PC-9 (cell line): Measurements from ENCODE around the gene SP110. TPM values are rescaled to one million over a fixed set of nuclear protein-coding genes. Genes with fewer than 3 reads are reported as not detected.
"Not testable (repeated sequence)": the region's sequence is repeated elsewhere in the genome, so short reads cannot be mapped to it uniquely, and the experiment has no call there.

Experiments used
- BruUV-seq: library from RNA; stranded (reverse); fragments of 400-500 nt; replicated peaks from 2 replicates; lab custom pipeline; 2021; lab: Mats Ljungman, UMichigan
- CTCF ChIA-PET: fragments of 300-600 bp; sonication (Branson Sonifier 250); formaldehyde crosslinking; loops from one replicate; lab custom pipeline; 2022; ENCODE audit warnings: antibody characterized with exemption; lab: Charles Lee
- POLR2A ChIA-PET: fragments of 300-600 bp; sonication (Branson Sonifier 250); formaldehyde crosslinking; loops from one replicate; lab custom pipeline; 2022; ENCODE audit warnings: antibody characterized with exemption; ENCODE audit not compliant: unreplicated experiment; lab: Charles Lee
- DNase-seq, 2 experiments: peaks; one replicate each; pipeline versions ENCODE4 v3.0.0 to v3.0.0-alpha.2; 2015 to 2022; ENCODE audit warnings: mixed read lengths in 1 of 2
- H2AFZ ChIP-seq: fragments of 200-600 bp; sonication (generic); 2 replicates; pipeline ENCODE4 v1.8.1; 2017; ENCODE audit warnings: antibody characterized with exemption
- H3F3A ChIP-seq: fragments of 200-600 bp; sonication (generic); 2 replicates; pipeline ENCODE4 v1.8.1; 2017; ENCODE audit warnings: antibody characterized with exemption, mild to moderate bottlenecking, low read depth; ENCODE audit not compliant: insufficient read depth
- H3K27ac ChIP-seq: fragments of 200-600 bp; sonication (generic); 2 replicates; pipeline ENCODE4 v1.6.1; 2016; ENCODE audit warnings: mixed run types
- H3K27me3 ChIP-seq: fragments of 200-600 bp; sonication (generic); 2 replicates; pipeline ENCODE4 v1.6.1; 2016; ENCODE audit warnings: low read depth, mixed run types; ENCODE audit not compliant: insufficient read depth
- H3K36me3 ChIP-seq: fragments of 200-600 bp; sonication (generic); 2 replicates; pipeline ENCODE4 v1.6.1; 2016; ENCODE audit warnings: low read depth, mixed run types
- H3K4me1 ChIP-seq: fragments of 200-600 bp; sonication (generic); replicated peaks from 2 replicates; pipeline ENCODE4 v1.6.1; 2016; ENCODE audit warnings: mixed run types; ENCODE audit not compliant: insufficient read depth
- H3K4me2 ChIP-seq: fragments of 200-600 bp; sonication (generic); 2 replicates; pipeline ENCODE4 v1.6.1; 2017; ENCODE audit warnings: mixed run types
- H3K4me3 ChIP-seq: fragments of 200-600 bp; sonication (generic); 2 replicates; pipeline ENCODE4 v1.6.1; 2016; ENCODE audit warnings: mixed run types
- H3K79me2 ChIP-seq: fragments of 200-600 bp; sonication (generic); 2 replicates; pipeline ENCODE4 v1.6.1; 2017; ENCODE audit warnings: low read depth, mixed run types
- H3K9me2 ChIP-seq: fragments of 200-600 bp; sonication (generic); 2 replicates; pipeline ENCODE4 v1.8.1; 2017; ENCODE audit warnings: mild to moderate bottlenecking; ENCODE audit not compliant: insufficient read depth
- H3K9me3 ChIP-seq: fragments of 200-600 bp; sonication (generic); 2 replicates; pipeline ENCODE4 v1.8.1; 2016; ENCODE audit warnings: low read depth; ENCODE audit not compliant: insufficient read depth
- H4K20me1 ChIP-seq: fragments of 200-600 bp; sonication (generic); 2 replicates; pipeline ENCODE4 v1.8.1; 2017; ENCODE audit not compliant: insufficient read depth
- CTCF ChIP-seq: fragments of 200-600 bp; sonication (generic); conservative IDR thresholded peaks from 2 replicates; pipeline ENCODE4 v1.6.1; 2017; ENCODE audit warnings: mixed run types, antibody characterized with exemption, mild to moderate bottlenecking, moderate library complexity
- EZH2 ChIP-seq: fragments of 200-600 bp; sonication (generic); IDR thresholded peaks from 2 replicates; pipeline ENCODE4 v1.8.0; 2017; ENCODE audit warnings: antibody characterized with exemption, low read depth
- intact Hi-C: fragments of 100-400 bp; cut with micrococcal nuclease; formaldehyde crosslinking; loops from one replicate; pipeline ENCODE4 v1.10.0; 2022; ENCODE audit not compliant: unreplicated experiment
- total RNA-seq: library from RNA; stranded (reverse); gene quantifications from 2 replicates; pipeline ENCODE4 v1.2.3, GENCODE V29; 2021

SP110 gene
- total RNA-seq, 1 experiment from 2014 or later, result 10.5 TPM

- DNase-seq, result no peak
- Histone ChIP-seq H3K27me3 (no peaks in the 10 kb centered on the region), H3K36me3 (no peaks in the 10 kb centered on the region), H3K9me3 (no peaks in the 10 kb centered on the region), H3K4me1 (no peaks in the 10 kb centered on the region), H3K4me3 (no peak overlapping the region), H2AFZ (no peak overlapping the region), H3K4me2 (no peak overlapping the region), H3K27ac (no peak overlapping the region), H3K9me2 (no peaks in the 10 kb centered on the region; the same call in 1 of the 2 replicates), H4K20me1 (no peaks in the 10 kb centered on the region), H3F3A (no peaks in the 10 kb centered on the region), H3K79me2 (no peaks in the 10 kb centered on the region)
- BruUV-seq, result no TSS peak
- TF ChIP-seq EZH2 (no peak), CTCF (no peak)
- POLR2A ChIA-PET, result interaction anchor here (0.6 kb wide), 1 partner anchor 60 kb away, joined by 4 read pairs; no protein-coding TSS in a partner anchor
- intact Hi-C loops, result no loop called here
- CTCF ChIA-PET, result interaction anchor here (0.6 kb wide), 1 partner anchor 144 kb away, joined by 8 read pairs; no protein-coding TSS in a partner anchor
These were observed 94.9 kb downstream of the SP110 start for GRCh38 chr2:230124757-230125431.

GRCh38 chr2:230124235-230124634 is 95.5 kb downstream of the SP110 start:
- H3K36me3 ChIP-seq, result no peaks in the 10 kb centered on the region
- DNase-seq, result no peak
- H3K9me2 ChIP-seq, result no peaks in the 10 kb centered on the region; the same call in 1 of the 2 replicates
- no peaks in the 10 kb centered on the region for H3K4me1 ChIP-seq
- intact Hi-C loops, result no loop called here
- no peak overlapping the region for H2AFZ ChIP-seq
- no peaks in the 10 kb centered on the region for H3F3A ChIP-seq
- no peaks in the 10 kb centered on the region for H3K79me2 ChIP-seq
- no TSS peak for BruUV-seq
- no peak overlapping the region for H3K4me2 ChIP-seq
- H3K9me3 ChIP-seq, result peaks cover 5% of the 10 kb centered on the region; the same call in 1 of the 2 replicates
- no peak overlapping the region for H3K27ac ChIP-seq
- no peaks in the 10 kb centered on the region for H4K20me1 ChIP-seq
- TF ChIP-seq CTCF, result no peak
- TF ChIP-seq EZH2, result no peak
- H3K27me3 ChIP-seq, result no peaks in the 10 kb centered on the region
- ChIA-PET CTCF (interaction anchor here (0.6 kb wide), 1 partner anchor 144 kb away, joined by 8 read pairs; no protein-coding TSS in a partner anchor), POLR2A (no interaction called here)
- no peak overlapping the region for H3K4me3 ChIP-seq

GRCh38 chr2:230120376-230120775 is 99.4 kb downstream of the SP110 start:
- POLR2A ChIA-PET, CTCF ChIA-PET, H3K9me3 ChIP-seq, H4K20me1 ChIP-seq, H3K27ac ChIP-seq, H3K4me2 ChIP-seq, H3K9me2 ChIP-seq, intact Hi-C loops, DNase-seq, H3K4me3 ChIP-seq, H3K4me1 ChIP-seq, H3K27me3 ChIP-seq, H3F3A ChIP-seq, H3K79me2 ChIP-seq, H3K36me3 ChIP-seq, BruUV-seq, H2AFZ ChIP-seq: not testable (repeated sequence)

- H3K27ac ChIP-seq, H3K9me2 ChIP-seq, CTCF ChIA-PET, H3K27me3 ChIP-seq, intact Hi-C loops, H3K9me3 ChIP-seq, H3K4me1 ChIP-seq, BruUV-seq, H4K20me1 ChIP-seq, POLR2A ChIA-PET, H3K36me3 ChIP-seq, H3K4me2 ChIP-seq, H2AFZ ChIP-seq, H3F3A ChIP-seq, DNase-seq, H3K79me2 ChIP-seq, H3K4me3 ChIP-seq: not testable (repeated sequence)
These were observed 100.0 kb downstream of the SP110 start for GRCh38 chr2:230119827-230120226.

Other genes with a start within 250 kb of the SP110 start
- gene SLC16A14, start 151.1 kb downstream of the SP110 start, total RNA-seq, result 0.57 and 1.4 TPM in 2 replicates
- 0.58 and 0.83 TPM in 2 replicates for gene SP140, start 5.8 kb upstream of the SP110 start, total RNA-seq
- 15.1 and 23.6 TPM in 2 replicates for gene SP140L, start 107.2 kb upstream of the SP110 start, total RNA-seq
- 50.2 and 61.7 TPM in 2 replicates for gene SP100, start 196.2 kb upstream of the SP110 start, total RNA-seq